ENCODE measurements around the gene PCDH9.
"Not testable (repeated sequence)": the region's sequence is repeated elsewhere in the genome, so short reads cannot be mapped to it uniquely, and the experiment has no call there.

PCDH9 gene

DNA sequence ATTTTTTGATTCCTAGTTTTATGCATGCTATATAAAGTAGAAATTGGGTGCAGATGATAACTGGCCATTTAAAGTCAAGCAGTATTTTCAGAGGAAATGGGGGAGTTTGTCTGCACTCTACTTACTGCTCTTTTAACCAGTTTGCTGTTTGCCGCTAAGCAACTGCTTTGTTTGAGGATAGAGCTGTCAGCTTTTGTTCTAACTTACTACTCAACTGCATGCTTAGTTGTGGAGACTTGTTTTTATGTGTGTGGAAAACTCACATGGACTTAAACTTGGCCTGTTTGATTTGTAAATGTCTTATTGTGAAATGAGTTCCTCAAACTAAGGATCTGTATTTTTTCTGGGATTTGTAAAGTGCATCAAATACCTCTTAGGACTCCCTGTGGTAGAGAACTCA lies 591.1 kb downstream of the PCDH9 start:
- DNase-seq = no peak

DNA sequence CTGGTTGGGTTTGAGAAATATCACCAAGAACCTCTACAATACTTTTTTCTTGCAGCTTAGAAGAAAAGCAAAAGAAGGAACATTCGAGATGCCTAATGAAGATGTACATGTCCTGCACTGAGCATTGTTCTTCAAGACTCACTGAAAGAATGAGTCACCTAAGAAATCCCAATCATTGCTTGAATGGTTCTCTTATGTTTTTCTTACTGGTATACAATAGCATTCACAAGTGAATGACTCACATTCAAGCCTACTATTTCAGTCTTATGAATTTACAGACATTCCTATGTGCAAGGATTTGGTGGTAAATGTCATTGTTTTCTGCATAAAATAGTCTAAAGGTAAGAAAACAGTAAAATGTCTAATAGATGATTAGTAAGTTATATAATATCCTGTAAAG lies 594.6 kb downstream of the PCDH9 start:
- DNase-seq = no peak

DNA sequence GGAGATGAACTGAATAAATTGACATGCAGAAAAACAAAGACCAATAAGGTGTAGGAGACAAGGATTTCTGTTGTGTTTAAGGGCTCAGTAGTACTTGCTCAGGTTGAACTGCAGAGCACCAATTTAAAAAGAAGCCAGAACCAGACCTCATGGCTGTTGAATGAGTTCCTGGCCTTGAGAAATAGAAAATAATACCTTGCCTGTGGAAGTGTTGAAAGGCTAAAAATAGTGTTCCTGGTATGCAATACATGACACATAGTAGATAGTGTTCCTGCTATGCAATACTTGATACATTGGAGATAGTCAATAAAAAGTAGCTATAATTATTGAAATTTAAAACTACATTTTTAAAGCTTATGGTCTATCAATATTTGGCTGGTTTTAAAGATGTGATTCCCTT lies 595.8 kb downstream of the PCDH9 start:
- DNase-seq = no peak

DNA sequence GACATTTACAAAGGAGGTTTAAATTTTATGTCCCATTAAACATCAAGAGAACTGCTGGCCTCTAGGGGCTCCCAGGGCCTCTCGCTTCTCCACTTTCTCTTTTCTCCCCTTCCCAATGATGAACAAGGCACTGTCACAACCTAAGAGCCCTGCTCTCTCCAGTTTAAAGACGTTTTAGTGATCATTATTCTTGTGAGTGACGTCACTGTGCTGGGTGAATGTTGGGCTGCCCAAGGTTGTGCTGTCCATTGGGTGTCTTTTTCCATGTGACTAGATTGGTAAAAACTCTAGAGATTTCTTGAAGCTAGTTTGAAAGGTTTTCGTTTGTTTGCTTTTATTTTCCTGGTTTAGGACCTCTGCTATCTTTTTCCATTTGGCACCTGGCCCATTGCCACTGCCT lies 602.6 kb downstream of the PCDH9 start:
- DNase-seq = no peak

DNA sequence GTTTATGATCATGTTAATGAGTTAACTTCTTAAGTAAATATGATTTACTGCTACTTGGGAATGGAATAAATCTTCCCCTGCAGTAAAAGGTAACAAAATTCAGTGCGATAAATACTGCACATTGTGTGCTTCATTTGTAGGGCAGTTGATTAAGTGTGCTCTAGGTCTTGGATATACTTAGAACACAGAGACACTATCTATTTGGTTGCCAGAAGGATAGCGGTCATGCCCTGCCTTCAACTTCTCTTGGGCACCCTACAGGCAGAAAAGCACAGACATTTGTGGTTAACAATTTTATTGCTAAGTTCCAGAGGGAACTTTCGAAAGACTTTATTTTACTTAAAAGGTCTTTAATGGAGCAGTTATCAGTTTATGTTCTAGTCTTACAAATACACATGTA lies 605.8 kb downstream of the PCDH9 start:
- DNase-seq = no peak

DNA sequence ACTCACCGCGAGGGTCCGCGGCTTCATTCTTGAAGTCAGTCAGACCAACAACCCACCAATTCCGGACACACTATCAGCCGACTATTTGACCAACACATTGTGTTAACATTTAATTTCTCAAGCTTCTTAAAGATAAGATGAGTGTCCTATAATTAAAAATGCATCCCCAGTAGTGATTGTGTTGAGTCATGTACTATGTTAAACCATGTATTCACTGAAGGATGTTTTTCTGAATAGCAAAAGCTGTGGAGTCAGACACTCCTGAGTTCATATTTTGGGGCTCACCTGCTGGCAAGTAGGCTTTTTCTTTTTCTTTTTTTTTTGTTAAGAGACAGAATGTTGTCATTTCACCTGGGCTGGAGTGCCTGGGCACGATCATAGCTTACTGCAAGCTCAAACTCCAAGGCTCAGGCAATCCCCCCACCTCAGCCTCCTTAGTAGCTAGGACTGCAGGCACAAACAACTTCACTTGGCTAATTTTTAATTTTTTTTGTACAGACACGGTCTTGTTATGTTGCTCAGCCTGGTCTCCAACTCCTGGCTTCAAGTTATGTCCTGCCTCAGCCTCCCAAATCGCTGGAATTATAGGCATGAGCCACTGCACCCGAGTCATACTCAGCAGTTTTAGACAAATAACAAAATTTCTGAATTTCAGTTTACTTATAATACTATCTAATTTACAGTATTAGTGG lies 606.9 kb downstream of the PCDH9 start:
- no peak for DNase-seq

DNA sequence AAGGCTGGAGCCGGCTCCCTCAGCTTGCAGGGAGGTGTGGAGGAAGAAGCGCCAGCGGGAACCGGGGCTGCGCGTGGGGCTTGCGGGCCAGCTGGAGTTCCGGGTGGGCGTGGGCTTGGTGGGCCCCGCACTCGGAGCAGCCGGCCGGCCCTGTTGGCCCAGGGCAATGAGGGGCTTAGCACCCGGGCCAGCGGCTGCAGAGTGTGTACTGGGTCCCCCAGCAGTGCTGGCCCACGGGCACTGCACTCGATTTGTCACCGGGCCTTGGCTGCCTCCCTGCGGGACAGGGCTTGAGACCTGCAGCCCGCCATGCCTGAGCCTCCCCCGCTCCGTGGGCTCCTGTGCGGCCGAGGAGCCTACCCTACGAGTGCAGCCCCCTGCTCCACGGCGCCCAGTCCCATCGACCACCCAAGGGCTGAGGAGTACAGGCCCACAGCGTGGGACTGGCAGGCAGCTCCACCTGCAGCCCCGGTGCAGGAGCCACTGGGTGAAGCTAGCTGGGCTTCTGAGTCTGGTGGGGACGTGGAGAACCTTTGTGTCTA lies 608.2 kb downstream of the PCDH9 start:
- DNase-seq = not testable (repeated sequence)

DNA sequence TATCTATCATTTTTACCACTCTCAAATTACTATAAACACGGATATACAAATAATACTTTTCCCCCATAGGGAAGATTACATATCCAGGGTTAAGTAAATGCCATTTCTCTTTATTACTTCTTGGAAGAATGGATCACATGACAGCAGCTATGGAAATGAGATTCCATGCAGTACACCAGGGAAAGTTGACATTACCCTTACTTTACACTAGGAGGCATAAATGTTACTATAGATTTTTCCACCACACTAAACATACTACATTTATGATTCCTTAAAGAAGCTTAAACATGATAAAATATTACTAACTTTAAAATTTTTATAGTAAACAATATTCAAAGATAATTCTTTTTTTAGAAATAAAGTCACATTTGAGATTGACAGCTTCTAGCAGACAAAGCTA lies 611.4 kb downstream of the PCDH9 start:
- no peak for DNase-seq

DNA sequence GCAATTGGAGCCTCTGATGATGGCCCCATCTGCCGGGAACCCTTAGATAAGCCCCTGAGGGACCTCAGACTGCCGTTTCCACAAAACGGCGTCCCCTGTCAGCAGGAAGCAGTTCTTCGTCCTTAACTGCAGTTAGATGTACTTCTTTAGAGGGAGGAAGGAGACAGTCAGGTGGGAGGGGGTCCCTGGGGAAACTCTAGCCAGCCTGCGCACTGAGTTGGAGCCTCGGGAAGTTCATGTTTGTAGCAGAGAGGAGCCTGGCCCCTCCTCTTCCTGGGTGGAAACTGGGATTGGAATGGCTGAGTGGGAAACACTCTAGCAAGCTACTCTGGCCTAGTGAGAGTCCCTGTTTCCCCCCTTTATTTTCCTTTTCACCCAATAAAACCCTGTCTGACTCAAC lies 612.4 kb downstream of the PCDH9 start:
- no peak for DNase-seq

DNA sequence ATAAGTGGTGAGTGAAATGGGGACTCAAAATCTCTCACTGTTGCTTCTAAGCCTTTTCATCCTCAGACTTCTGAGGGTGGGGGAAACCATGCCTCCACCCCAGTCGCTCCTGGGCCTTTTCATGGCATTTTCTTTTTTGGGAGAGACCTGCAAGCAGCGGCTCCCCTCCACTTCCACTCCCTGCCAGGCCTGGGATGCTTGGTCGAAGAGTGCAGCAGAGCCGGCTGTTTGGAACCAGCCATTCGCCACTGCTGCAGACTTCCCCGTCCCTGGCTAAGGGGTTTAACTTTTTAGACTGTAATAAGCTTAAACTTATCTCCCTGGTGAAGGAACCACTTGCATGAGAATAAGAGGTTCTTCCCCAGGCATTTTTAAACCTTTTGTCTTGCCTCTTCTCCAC lies 617.2 kb downstream of the PCDH9 start:
- no peak for DNase-seq

DNA sequence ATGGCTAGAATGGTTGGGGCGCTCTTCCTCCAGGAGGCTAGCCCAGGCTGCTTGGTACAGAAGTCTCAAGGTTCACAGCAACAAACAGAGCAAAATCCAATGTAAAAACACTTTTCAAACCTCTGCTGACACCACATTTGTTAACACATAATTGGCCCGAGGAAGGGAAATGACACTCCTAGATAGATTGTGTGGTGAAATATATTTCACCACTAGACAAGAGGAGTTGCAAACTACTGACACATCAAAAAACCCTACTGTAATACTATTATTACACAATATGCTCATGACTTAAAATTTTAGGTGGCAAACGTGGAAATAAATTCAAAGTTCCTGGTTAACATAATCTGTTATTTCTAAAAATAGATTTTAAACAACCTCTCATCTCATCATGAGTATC lies 643.6 kb downstream of the PCDH9 start:
- no peak for DNase-seq

DNA sequence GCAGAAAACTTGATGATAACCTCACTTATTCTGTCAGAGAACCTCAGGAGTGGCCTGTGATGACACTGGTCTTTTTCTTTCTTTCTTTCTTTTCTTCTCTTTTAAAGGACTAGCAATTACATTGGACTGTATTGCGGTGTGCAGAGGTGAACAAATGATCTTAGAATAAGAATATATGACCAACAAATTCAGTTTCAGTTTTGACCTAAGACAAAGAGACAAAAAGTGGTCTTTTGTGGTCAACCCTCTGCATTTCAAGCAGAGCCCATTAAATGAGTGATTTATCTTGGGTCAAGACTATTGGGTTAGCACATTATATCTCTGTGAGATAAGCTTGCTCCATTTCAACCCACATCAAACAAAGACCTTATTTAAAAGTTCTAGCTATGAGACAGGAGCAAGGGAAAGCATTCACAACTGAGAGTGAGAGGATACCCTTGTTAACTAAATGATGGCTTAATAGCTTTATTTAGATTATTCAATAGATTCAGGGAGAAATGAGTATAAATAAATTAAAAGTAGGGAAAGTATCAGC lies 644.4 kb downstream of the PCDH9 start:
- DNase-seq = no peak

DNA sequence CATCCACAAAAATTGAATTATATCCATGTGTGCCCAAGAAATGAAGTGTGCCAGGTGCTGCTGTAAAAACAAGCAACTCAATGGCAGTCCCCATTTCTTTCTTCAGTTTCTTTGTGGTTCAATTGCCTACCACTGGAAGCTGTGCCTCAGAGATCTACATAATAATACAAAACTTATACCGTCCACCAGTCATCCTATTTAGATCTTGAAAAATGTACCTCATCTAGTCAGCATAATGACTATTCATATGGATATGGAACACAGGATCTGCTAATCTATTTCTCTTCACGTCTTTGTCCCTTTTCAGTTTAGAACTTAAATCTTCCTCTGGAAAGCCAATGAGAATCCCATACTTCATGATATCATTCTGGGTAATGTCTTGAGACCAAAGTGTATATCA lies 648.5 kb downstream of the PCDH9 start:
- DNase-seq = no peak

DNA sequence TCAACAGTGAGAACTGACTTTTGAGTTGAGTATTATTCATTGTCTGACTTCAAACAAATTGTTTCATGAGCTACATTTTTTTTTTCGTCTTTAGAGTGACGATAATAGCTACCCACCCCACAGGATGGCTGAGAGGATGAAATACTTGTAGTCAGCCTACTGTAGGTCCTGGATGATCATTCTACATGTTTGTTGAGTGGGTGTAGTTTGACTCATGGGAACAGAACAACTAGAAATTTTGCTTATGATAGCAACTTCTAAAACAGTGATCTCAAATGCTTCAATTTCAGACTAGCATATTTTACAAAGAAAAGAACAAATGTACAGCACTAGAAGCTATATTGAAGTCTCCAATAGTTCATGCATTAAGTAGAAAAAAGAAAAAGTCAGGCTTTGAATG lies 651.8 kb downstream of the PCDH9 start:
- DNase-seq = no peak

DNA sequence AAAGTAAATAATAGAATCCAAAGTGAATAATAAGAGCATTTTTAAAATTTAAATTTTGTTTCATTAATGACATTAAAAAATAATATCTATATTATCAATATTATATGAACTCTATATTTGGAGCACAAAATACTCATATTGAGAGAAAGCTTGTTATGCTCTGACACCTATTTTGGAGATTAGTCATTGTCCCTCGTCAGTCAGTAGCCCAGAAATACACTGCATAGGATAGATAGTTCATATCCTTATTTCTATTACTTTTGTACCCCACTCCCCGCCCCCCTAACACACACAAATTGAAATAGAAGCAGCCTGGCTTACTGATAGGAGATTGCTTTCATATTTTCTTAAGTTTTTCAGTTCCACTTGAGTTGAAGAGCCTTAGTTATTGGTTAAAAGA lies 652.8 kb downstream of the PCDH9 start:
- no peak for DNase-seq

DNA sequence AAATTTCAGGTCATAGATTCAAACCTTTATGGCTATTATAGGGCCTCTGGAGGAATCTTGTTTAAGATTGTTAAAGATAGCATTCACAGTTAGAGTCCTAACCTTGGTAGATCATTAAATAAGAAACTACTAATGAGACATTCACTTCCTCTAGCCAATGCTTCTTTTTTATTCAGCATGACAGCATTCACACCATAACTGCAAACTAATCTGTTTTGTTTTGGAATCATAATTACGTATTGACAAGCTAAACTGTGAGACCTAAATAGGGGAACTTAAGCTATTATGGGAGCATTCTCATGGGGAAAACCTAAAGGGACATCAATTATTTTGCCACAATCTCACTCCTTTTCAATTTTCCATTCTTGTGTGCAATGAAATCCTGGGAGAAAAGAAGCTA lies 653.8 kb downstream of the PCDH9 start:
- no peak for DNase-seq

DNA sequence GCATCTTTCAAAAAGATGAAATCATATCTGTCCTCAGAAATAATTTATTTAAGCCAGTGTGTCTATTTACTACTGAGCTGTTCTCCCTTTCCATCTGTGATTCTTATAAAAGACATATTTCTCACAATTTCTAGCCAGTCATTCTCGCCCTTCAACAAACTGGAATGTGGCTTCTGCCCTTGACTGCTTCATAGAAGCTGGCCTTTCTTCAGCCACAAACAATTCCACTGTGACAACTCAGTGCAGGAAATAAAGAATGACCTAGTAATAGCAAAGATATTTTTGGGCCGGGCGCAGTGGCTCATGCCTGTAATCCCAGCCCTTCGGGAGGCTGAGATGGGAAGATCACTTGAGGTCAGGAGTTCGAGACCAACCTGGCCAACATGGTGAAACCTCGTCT lies 655.5 kb downstream of the PCDH9 start:
- DNase-seq = no peak

DNA sequence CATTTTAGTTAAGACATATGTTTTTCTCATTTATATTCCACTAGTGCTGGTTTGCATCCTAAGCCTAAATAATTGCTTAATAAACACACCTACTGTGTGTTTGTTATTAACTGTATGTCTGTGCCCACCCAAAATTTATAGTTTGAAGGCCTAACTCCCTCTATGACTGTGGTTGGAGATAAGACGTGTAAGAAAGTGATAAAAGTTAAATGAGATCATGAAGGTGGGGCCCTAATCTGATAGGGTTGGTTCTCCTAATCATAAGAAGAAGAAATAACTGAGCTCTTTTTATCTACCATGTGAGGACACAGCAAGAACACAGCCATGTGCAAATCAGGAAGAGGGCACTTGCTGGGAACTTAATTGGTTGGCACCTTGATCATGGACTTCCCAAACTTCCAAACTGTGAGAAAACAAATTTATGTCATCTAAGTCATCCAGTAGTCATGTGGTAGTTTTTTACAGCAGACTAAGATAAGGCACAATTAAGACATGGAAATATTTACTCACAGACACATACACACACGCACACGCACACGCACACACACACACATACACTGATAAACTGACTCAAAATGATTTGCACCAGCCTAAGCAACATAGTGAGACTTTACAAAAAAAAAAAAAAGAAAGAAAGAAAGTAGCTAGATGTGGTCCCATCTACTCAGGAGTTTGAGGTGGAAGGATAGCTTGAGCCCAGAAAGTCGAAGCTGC lies 662.1 kb downstream of the PCDH9 start:
- DNase-seq = no peak

DNA sequence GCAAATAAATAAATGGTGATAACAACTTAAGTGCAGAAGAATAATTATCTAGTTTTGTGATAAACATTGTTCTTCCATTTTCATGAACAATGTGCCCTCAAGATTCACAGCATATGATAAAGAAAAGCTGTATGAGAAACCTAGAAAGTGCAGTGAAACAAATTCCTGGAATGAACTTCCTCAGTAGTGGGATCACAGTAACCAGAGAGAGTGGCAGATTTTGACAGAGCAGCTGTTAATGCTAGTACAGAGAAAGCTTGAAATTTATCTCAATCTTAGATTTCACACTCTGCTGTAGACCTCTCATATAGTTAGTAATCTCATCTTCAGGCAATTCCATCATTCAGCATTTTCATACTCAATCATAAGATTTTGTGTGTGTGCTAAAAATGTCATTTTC lies 664.9 kb downstream of the PCDH9 start:
- DNase-seq = no peak

DNA sequence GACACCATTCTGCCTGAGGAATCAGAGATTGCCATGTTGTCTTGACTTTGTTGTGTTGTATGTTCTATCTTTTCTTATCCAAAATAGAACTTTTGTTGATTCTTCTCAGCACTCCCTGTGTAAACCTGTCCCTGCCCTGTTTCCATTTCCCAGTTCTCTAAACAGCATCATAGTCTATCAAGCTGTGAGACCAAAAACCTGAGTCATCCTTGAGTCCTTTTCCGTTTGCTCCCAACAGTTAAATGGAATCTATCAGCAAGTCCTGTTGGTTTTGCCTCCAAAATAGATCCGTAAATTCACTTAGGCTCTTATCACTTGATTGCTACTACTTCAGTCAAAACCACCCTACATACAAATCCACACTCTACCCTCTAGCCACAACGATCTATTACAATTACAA lies 667.1 kb downstream of the PCDH9 start:
- DNase-seq = no peak

DNA sequence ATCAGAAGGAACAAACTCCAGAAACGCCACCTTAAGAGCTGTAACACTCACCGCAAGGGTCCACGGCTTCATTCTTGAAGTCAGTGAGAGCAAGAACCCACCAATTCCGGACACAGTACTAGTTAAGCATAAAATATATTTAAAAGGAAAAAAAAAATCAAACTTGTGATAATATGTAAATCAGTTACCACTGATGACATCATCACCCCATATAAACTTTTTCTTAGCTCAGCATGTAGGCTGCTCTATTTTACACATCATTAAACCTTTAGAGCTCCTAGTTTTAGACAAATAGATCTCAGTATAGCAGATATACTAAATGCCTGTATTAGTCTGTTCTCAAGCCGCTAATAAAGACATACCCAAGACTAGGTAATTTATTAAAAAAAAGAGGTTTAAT lies 668.1 kb downstream of the PCDH9 start:
- DNase-seq = no peak

DNA sequence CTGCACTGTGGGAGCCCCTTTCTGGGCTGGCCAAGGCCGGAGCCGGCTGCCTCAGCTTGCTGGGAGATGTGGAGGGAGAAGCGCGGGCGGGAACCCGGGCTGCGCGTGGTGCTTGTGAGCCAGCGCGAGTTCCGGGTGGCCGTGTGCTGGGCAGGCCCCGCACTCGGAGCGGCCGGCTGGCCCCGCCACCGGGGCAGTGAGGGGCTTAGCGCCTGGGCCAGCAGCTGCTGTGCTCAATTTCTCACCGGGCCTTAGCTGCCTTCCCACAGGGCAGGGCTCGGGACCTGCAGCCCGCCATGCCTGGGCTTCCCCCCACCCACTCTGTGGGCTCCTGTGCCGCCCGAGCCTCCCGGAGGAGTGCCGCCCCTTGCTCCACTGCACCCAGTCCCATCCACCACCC lies 669.1 kb downstream of the PCDH9 start:
- no peak for DNase-seq

DNA sequence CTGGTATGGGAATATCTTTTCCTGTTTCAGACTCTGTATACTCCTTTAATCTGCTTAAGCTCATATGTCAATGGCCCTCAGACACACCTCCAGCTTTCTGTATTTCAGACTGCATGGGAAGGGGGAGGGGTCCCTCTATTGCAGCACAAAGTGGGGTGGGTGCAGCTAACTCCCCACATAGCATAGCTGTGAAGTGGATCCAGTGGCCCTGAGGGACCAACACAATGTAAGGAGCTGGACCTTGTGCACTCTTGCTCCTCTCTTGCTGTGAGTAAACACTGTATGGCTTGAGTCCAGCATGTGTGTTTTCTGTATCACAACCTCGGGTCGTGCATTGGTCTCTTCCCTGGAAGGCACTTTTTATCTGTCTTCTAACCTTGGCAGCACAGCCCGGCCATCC lies 669.9 kb downstream of the PCDH9 start:
- DNase-seq = no peak

DNA sequence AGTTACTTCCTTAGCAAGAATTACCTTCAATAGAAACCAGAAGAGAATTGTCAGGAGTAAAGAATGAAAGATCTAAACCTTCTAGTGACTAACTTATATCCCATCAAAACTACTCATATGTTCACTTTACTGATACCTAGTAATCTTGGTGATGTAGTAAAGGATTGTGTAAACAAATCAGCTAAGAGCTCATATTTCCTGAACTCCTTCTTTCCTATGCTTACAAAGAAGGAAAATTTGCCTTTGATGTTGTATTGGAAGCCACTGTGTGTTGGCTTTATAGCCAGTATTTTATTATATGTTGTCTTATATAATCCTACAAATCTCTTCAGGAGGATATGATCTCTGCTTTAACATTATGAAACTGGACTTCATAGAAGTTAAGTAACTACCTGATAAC lies 671.0 kb downstream of the PCDH9 start:
- DNase-seq = no peak

DNA sequence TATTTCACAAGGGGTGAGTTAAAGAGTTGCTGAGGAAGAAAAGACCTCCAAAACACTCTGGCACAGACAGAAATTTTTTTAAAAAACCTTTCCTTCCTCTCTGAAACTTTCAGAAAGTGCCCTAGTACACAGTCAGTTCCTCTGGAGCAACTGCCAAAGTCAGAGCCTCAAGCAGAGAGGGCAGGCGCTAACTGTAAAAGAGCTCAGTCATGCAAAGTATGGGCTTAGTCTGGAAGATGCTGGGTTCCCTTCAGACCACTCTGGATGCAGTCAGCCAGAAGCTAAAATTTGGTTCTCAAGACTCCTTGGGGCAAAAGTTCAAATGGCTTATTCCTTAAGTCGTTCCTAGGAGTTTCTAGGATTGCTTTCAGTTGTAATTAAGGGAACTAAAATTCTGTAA lies 671.6 kb downstream of the PCDH9 start:
- no peak for DNase-seq

Data from stimulated activated CD4-positive, alpha-beta T cell treated with anti-CD3 and anti-CD28 coated beads, Interleukin-2, amount 100 ng/mL, for 48 hours (primary cell).